Ascending aorta (tissue), 2 donors: ENCODE data around the gene SRGAP1. TPM values are rescaled to one million over a fixed set of nuclear protein-coding genes. Genes with fewer than 3 reads are reported as not detected.
"Not testable (repeated sequence)": the region's sequence is repeated elsewhere in the genome, so short reads cannot be mapped to it uniquely, and the experiment has no call there.

ENCODE experiments used
- DNase-seq, 2 donors: peaks; one replicate each; pipeline ENCODE4 v3.0.0-alpha.2; 2019; ENCODE audit warnings: low spot score in 2 of 2
- H3K27ac ChIP-seq, 2 donors: fragments of 200-600 bp; sonication (generic); one replicate each; pipeline ENCODE4 v1.5.1; 2016 to 2017; ENCODE audit warnings: mild to moderate bottlenecking in 1 of 2
- H3K27me3 ChIP-seq: fragments of 200-600 bp; sonication (generic); one replicate; pipeline ENCODE4 v1.5.1; 2017
- H3K36me3 ChIP-seq, 2 donors: fragments of 200-600 bp; sonication (generic); one replicate each; pipeline ENCODE4 v1.5.1; 2016
- H3K4me1 ChIP-seq, 2 donors: fragments of 200-600 bp; sonication (generic); one replicate each; pipeline ENCODE4 v1.5.1; 2016 to 2017; ENCODE audit warnings: mild to moderate bottlenecking in 1 of 2
- H3K4me3 ChIP-seq, 2 donors: fragments of 200-600 bp; sonication (generic); one replicate each; pipeline ENCODE4 v1.5.1; 2016 to 2017; ENCODE audit warnings: mild to moderate bottlenecking in 1 of 2
- H3K9me3 ChIP-seq, 2 donors: fragments of 200-600 bp; sonication (generic); one replicate each; pipeline ENCODE4 v1.5.1; 2016
- CTCF ChIP-seq, 3 experiments: fragments of 200-600 bp in 2 of 3; fragments of 450-650 bp in 1 of 3; sonication (generic) in 2 of 3; IDR thresholded peaks; one replicate each; pipeline ENCODE4 v1.5.1; 2016 to 2019; ENCODE audit warnings: antibody characterized with exemption in 3 of 3, mild to moderate bottlenecking in 1 of 3, moderate library complexity in 1 of 3
- intact Hi-C: fragments of 100-400 bp; cut with DNase I; formaldehyde crosslinking; loops from one replicate; pipeline ENCODE4 v1.15.1; 2023
- total RNA-seq: library from RNA; depleted of rRNA; stranded (reverse); fragments of >200 nt; gene quantifications from one replicate; pipeline ENCODE4 v1.1.0, GENCODE V29; 2016

Gene SRGAP1
- total RNA-seq, 1 donor from 2014 or later: 5.5 TPM

- Histone ChIP-seq H3K4me1 (no peaks in the 10 kb centered on the region), H3K9me3 (no peaks in the 10 kb centered on the region), H3K27me3 (no peaks in the 10 kb centered on the region), H3K36me3 (peaks cover 0 to 3% of the 10 kb centered on the region in 2 donors), H3K27ac (no peak overlapping the region), H3K4me3 (no peak overlapping the region)
- intact Hi-C loops: no loop called here
- no peak for TF ChIP-seq CTCF (IDR thresholded peaks at IDR 0.05)
- DNase-seq: no peak
Measured at GRCh38 chr12:64105026-64105425, 260.5 kb downstream of the SRGAP1 start.

GRCh38 chr12:64107776-64108175, 263.3 kb downstream of the SRGAP1 start:
- no peaks in the 10 kb centered on the region for H3K27me3 ChIP-seq
- H3K9me3 ChIP-seq: no peaks in the 10 kb centered on the region
- no peak overlapping the region for H3K27ac ChIP-seq
- no peak for TF ChIP-seq CTCF (IDR thresholded peaks at IDR 0.05)
- intact Hi-C loops: no loop called here
- no peak overlapping the region for H3K4me3 ChIP-seq
- H3K4me1 ChIP-seq: no peaks in the 10 kb centered on the region
- DNase-seq: no peak
- peaks cover 4 to 11% of the 10 kb centered on the region in 2 donors for H3K36me3 ChIP-seq

GRCh38 chr12:64109706-64110105, 265.2 kb downstream of the SRGAP1 start:
- no peak for DNase-seq
- intact Hi-C loops: no loop called here
- H3K36me3 ChIP-seq: peaks cover 4 to 13% of the 10 kb centered on the region in 2 donors
- H3K4me1 ChIP-seq: no peaks in the 10 kb centered on the region
- no peak overlapping the region for H3K27ac ChIP-seq
- H3K4me3 ChIP-seq: no peak overlapping the region
- H3K9me3 ChIP-seq: no peaks in the 10 kb centered on the region
- TF ChIP-seq CTCF (IDR thresholded peaks at IDR 0.05): no peak
- H3K27me3 ChIP-seq: no peaks in the 10 kb centered on the region

GRCh38 chr12:64110864-64111263, 266.4 kb downstream of the SRGAP1 start:
- Histone ChIP-seq H3K27ac (no peak overlapping the region), H3K9me3 (no peaks in the 10 kb centered on the region), H3K4me3 (no peak overlapping the region), H3K4me1 (no peaks in the 10 kb centered on the region), H3K36me3 (peaks cover 4 to 16% of the 10 kb centered on the region in 2 donors), H3K27me3 (no peaks in the 10 kb centered on the region)
- TF ChIP-seq CTCF (IDR thresholded peaks at IDR 0.05): no peak
- DNase-seq: no peak
- intact Hi-C loops: no loop called here

GRCh38 chr12:64116969-64117368, 272.5 kb downstream of the SRGAP1 start:
- Histone ChIP-seq H3K4me1 (no peaks in the 10 kb centered on the region), H3K4me3 (no peak overlapping the region), H3K27ac (no peak overlapping the region), H3K27me3 (no peaks in the 10 kb centered on the region), H3K36me3 (peaks cover under 1 to 9% of the 10 kb centered on the region in 2 donors), H3K9me3 (no peaks in the 10 kb centered on the region)
- intact Hi-C loops: no loop called here
- no peak for DNase-seq
- no peak for TF ChIP-seq CTCF (IDR thresholded peaks at IDR 0.05)

- TF ChIP-seq CTCF (IDR thresholded peaks at IDR 0.05): no peak
- no peak for DNase-seq
- Histone ChIP-seq H3K9me3 (no peaks in the 10 kb centered on the region), H3K4me3 (no peak overlapping the region), H3K27me3 (no peaks in the 10 kb centered on the region), H3K27ac (no peak overlapping the region), H3K36me3 (peaks cover 0 to under 1% of the 10 kb centered on the region in 2 donors), H3K4me1 (no peaks in the 10 kb centered on the region)
- intact Hi-C loops: no loop called here
Measured at GRCh38 chr12:64120568-64120967, 276.1 kb downstream of the SRGAP1 start.

GRCh38 chr12:64121086-64121485, 276.6 kb downstream of the SRGAP1 start:
- H3K36me3 ChIP-seq, H3K9me3 ChIP-seq, H3K4me3 ChIP-seq, H3K27ac ChIP-seq, intact Hi-C loops, H3K27me3 ChIP-seq, H3K4me1 ChIP-seq, DNase-seq: not testable (repeated sequence)
